ENCODE data around the gene SS18L1.

- TF ChIP-seq CTCF (conservative IDR thresholded peaks at IDR 0.05; ENCODE audit: low read length) (no peak), EZH2phosphoT487 (IDR thresholded peaks at IDR 0.05; ENCODE audit: borderline replicate concordance, low read depth, low read length) (no peak)
Observed at GRCh38 chr20:62164879-62165761, 21.6 kb downstream of the SS18L1 start.

Data from OCI-LY7 (cell line).